GM18508 (cell line): ENCODE measurements around the gene TPX2.

Experiments
- ATAC-seq: cut with Tn5 transposase; IDR thresholded peaks from one replicate; pipeline ENCODE4 v1.9.1; 2021; ENCODE audit warnings: moderate number of reproducible peaks; ENCODE audit not compliant: insufficient read depth, unreplicated experiment

The TPX2 gene

GRCh38 chr20:31705598-31706597 lies 33.2 kb upstream of the TPX2 start:
- ATAC-seq: peak; percentile 81

GRCh38 chr20:31706607-31707257 lies 32.4 kb upstream of the TPX2 start:
- ATAC-seq: no peak

GRCh38 chr20:31707258-31707615 lies 31.9 kb upstream of the TPX2 start:
- no peak for ATAC-seq

GRCh38 chr20:31707994-31708735 lies 30.9 kb upstream of the TPX2 start:
- no peak for ATAC-seq

- no peak for ATAC-seq
Measured at GRCh38 chr20:31708736-31709534, 30.2 kb upstream of the TPX2 start.

- no peak for ATAC-seq
Measured at GRCh38 chr20:31709939-31710338, 29.2 kb upstream of the TPX2 start.

GRCh38 chr20:31710423-31711108 lies 28.5 kb upstream of the TPX2 start:
- ATAC-seq: no peak

- ATAC-seq: no peak
Measured at GRCh38 chr20:31711179-31712111, 27.6 kb upstream of the TPX2 start.

GRCh38 chr20:31712112-31712553 lies 27.0 kb upstream of the TPX2 start:
- ATAC-seq: no peak

- ATAC-seq: no peak
Measured at GRCh38 chr20:31712564-31713311, 26.4 kb upstream of the TPX2 start.

- no peak for ATAC-seq
Measured at GRCh38 chr20:31713312-31714273, 25.5 kb upstream of the TPX2 start.

GRCh38 chr20:31715766-31716165 lies 23.3 kb upstream of the TPX2 start:
- no peak for ATAC-seq

- ATAC-seq: no peak
Measured at GRCh38 chr20:31716351-31716750, 22.7 kb upstream of the TPX2 start.

- no peak for ATAC-seq
Measured at GRCh38 chr20:31716818-31717477, 22.1 kb upstream of the TPX2 start.

GRCh38 chr20:31717478-31718201 lies 21.4 kb upstream of the TPX2 start:
- peak; percentile 47 for ATAC-seq
